IPS-15b (cell line): ENCODE results near the gene SEC63.

Experiments used
- H3K27me3 ChIP-seq: one replicate; pipeline ENCODE4 v1.6.1; 2013; ENCODE audit warnings: low read length; ENCODE audit not compliant: control insufficient read depth, insufficient read depth
- H3K36me3 ChIP-seq: one replicate; pipeline ENCODE4 v1.6.1; 2013; ENCODE audit warnings: low read length; ENCODE audit not compliant: control insufficient read depth, insufficient read depth
- H3K4me1 ChIP-seq: one replicate; pipeline ENCODE4 v1.6.1; 2013; ENCODE audit warnings: mild to moderate bottlenecking, low read length; ENCODE audit not compliant: control insufficient read depth, insufficient read depth
- H3K4me3 ChIP-seq: one replicate; pipeline ENCODE4 v1.5.1; 2013; ENCODE audit warnings: low read depth, low read length
- H3K9ac ChIP-seq: one replicate; pipeline ENCODE4 v1.6.1; 2013; ENCODE audit warnings: low read depth, mild to moderate bottlenecking, low read length
- H3K9me3 ChIP-seq: one replicate; pipeline ENCODE4 v1.6.1; 2013; ENCODE audit warnings: mild to moderate bottlenecking, low read length; ENCODE audit not compliant: control insufficient read depth, insufficient read depth

Gene SEC63

DNA sequence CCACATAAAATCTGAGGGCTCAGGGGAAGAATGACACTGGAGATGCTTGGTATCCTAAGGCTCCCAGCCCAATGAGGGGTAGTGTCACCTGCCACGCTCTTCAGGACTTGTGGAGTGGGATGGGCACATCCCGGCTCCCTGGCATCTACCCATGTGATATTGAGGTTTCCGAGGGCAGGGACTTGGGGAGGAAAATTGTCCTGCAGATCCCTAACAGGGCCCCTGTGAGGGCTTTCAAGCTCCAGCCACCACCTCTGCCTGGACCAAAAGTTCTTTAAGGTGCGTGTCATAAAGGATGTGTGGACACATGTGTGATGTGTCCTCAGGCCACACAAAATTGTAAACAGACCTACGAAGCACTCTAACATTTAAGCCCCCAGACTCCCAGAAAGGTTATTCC, 136.4 kb downstream of the SEC63 start:
- Histone ChIP-seq H3K4me3 (no peak overlapping the region), H3K9ac (no peak overlapping the region), H3K9me3 (no peaks in the 10 kb centered on the region), H3K4me1 (peaks cover 13% of the 10 kb centered on the region), H3K36me3 (no peaks in the 10 kb centered on the region), H3K27me3 (no peaks in the 10 kb centered on the region)

GRCh38 chr6:107820338-107821261, 137.4 kb downstream of the SEC63 start:
- no peaks in the 10 kb centered on the region for H3K9me3 ChIP-seq
- peak overlapping the region; percentile 5 for H3K4me3 ChIP-seq
- peak overlapping the region; percentile 8 for H3K9ac ChIP-seq
- no peaks in the 10 kb centered on the region for H3K27me3 ChIP-seq
- H3K36me3 ChIP-seq = no peaks in the 10 kb centered on the region
- H3K4me1 ChIP-seq = peaks cover 13% of the 10 kb centered on the region

DNA sequence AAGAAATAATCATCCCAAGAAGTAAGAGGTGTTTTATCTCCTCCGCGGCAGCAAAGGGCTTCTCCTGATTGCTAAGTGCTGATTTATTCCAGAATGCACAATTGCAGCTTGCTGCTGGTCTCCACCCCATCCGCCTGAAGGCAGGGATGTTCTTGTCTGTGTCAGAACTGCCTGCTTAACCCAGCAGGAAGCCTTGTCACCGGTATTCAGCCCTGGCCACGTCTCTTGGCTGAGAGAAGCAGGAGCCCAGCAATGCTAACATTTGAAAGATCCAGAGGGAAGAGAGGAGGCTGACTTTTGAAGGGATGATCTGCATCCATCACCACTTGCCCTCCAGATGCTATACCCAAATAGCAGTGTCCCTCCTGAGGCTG, 138.1 kb downstream of the SEC63 start:
- H3K4me3 ChIP-seq = no peak overlapping the region
- H3K27me3 ChIP-seq = no peaks in the 10 kb centered on the region
- peaks cover 13% of the 10 kb centered on the region for H3K4me1 ChIP-seq
- peak overlapping the region; percentile 8 for H3K9ac ChIP-seq
- H3K9me3 ChIP-seq = no peaks in the 10 kb centered on the region
- no peaks in the 10 kb centered on the region for H3K36me3 ChIP-seq

- Histone ChIP-seq H3K27me3 (no peaks in the 10 kb centered on the region), H3K4me1 (peaks cover 13% of the 10 kb centered on the region), H3K36me3 (no peaks in the 10 kb centered on the region), H3K9me3 (no peaks in the 10 kb centered on the region), H3K9ac (no peak overlapping the region), H3K4me3 (no peak overlapping the region)
Measured at GRCh38 chr6:107819217-107819616, 138.8 kb downstream of the SEC63 start.

GRCh38 chr6:107818272-107818671, 139.7 kb downstream of the SEC63 start:
- Histone ChIP-seq H3K4me3 (no peak overlapping the region), H3K27me3 (no peaks in the 10 kb centered on the region), H3K36me3 (no peaks in the 10 kb centered on the region)

GRCh38 chr6:107817784-107818183, 140.2 kb downstream of the SEC63 start:
- no peaks in the 10 kb centered on the region for H3K36me3 ChIP-seq
- H3K9me3 ChIP-seq = no peaks in the 10 kb centered on the region
- no peak overlapping the region for H3K4me3 ChIP-seq
- H3K4me1 ChIP-seq = peaks cover 13% of the 10 kb centered on the region
- H3K9ac ChIP-seq = no peak overlapping the region
- H3K27me3 ChIP-seq = no peaks in the 10 kb centered on the region

More at GRCh38 chr6:107818272-107818671, 139.7 kb downstream of the SEC63 start:
- Histone ChIP-seq H3K4me1 (peaks cover 13% of the 10 kb centered on the region), H3K9ac (no peak overlapping the region), H3K9me3 (no peaks in the 10 kb centered on the region)
